GM19043 (cell line): ENCODE results near the gene CRMP1.
"Not testable (repeated sequence)": the region's sequence is repeated elsewhere in the genome, so short reads cannot be mapped to it uniquely, and the experiment has no call there.

Experiments used
- ATAC-seq: cut with Tn5 transposase; IDR thresholded peaks from one replicate; pipeline ENCODE4 v1.9.1; 2021; ENCODE audit warnings: low read depth; ENCODE audit not compliant: unreplicated experiment

The CRMP1 gene

GRCh38 chr4:5825321-5826041 lies 67.4 kb downstream of the CRMP1 start:
- no peak for ATAC-seq

- ATAC-seq, result no peak
Measured at GRCh38 chr4:5824635-5825034, 68.3 kb downstream of the CRMP1 start.

- ATAC-seq, result no peak
Measured at GRCh38 chr4:5824227-5824626, 68.7 kb downstream of the CRMP1 start.

GRCh38 chr4:5823542-5824211 lies 69.2 kb downstream of the CRMP1 start:
- no peak for ATAC-seq

- no peak for ATAC-seq
Measured at GRCh38 chr4:5822619-5823018, 70.3 kb downstream of the CRMP1 start.

GRCh38 chr4:5821665-5822358 lies 71.1 kb downstream of the CRMP1 start:
- ATAC-seq, result no peak

GRCh38 chr4:5816851-5817375 lies 76.0 kb downstream of the CRMP1 start:
- no peak for ATAC-seq

- ATAC-seq, result no peak
Measured at GRCh38 chr4:5816101-5816500, 76.8 kb downstream of the CRMP1 start.

- no peak for ATAC-seq
Measured at GRCh38 chr4:5815641-5816040, 77.2 kb downstream of the CRMP1 start.

- no peak for ATAC-seq
Measured at GRCh38 chr4:5814421-5814820, 78.5 kb downstream of the CRMP1 start.

- ATAC-seq, result no peak
Measured at GRCh38 chr4:5813882-5814255, 79.0 kb downstream of the CRMP1 start.

- no peak for ATAC-seq
Measured at GRCh38 chr4:5812506-5813229, 80.2 kb downstream of the CRMP1 start.

- ATAC-seq, result not testable (repeated sequence)
Measured at GRCh38 chr4:5812057-5812456, 80.8 kb downstream of the CRMP1 start.

GRCh38 chr4:5810770-5811430 lies 82.0 kb downstream of the CRMP1 start:
- ATAC-seq, result no peak

GRCh38 chr4:5810151-5810550 lies 82.7 kb downstream of the CRMP1 start:
- no peak for ATAC-seq

- ATAC-seq, result no peak
Measured at GRCh38 chr4:5809216-5809776, 83.6 kb downstream of the CRMP1 start.

GRCh38 chr4:5808081-5808741 lies 84.7 kb downstream of the CRMP1 start:
- no peak for ATAC-seq

GRCh38 chr4:5805270-5805669 lies 87.6 kb downstream of the CRMP1 start:
- ATAC-seq, result no peak

GRCh38 chr4:5804656-5805055 lies 88.2 kb downstream of the CRMP1 start:
- no peak for ATAC-seq
